A549 (cell line): ENCODE results near the gene KLK4. TPM values are rescaled to one million over a fixed set of nuclear protein-coding genes. Genes with fewer than 3 reads are reported as not detected.

ENCODE experiments used
- ATAC-seq, 2 experiments: fragments of 200-7000 bp in 1 of 2; fragments of >200 bp in 1 of 2; cut with Nextera tagmentation in 1 of 2; cut with Tn5 transposase in 1 of 2; 3 replicates each; pipeline versions ENCODE4 v1.8.0 to v1.9.1; 2018 to 2020; ENCODE audit warnings: mild to moderate bottlenecking in 1 of 2, moderate library complexity in 1 of 2
- CTCF ChIA-PET: fragments of 300-600 bp; sonication (Branson Sonifier 250); formaldehyde crosslinking; extraction: SDS; loops from one replicate; lab custom pipeline; 2021; ENCODE audit warnings: antibody characterized with exemption, inconsistent platforms; lab: Yijun Ruan, JAX
- POLR2A ChIA-PET: fragments of 350-600 bp; formaldehyde crosslinking; extraction: SDS; loops from one replicate; lab custom pipeline; 2021; ENCODE audit warnings: antibody characterized with exemption, inconsistent platforms; lab: Yijun Ruan, JAX
- DNase-seq, 2 experiments: peaks; one replicate each; pipeline versions ENCODE4 v3.0.0 to v3.0.0-alpha.2; 2011 to 2016; ENCODE audit warnings: low read depth in 1 of 2, low spot score in 1 of 2
- FAIRE-seq: peaks from 2 replicates; lab custom pipeline; 2011; peaks lifted over from hg19 to GRCh38; lab: Jason Lieb, UNC
- H3K27ac ChIP-seq, 2 experiments: fragments of >200 bp; sonication (Bioruptor Twin); formaldehyde crosslinking; 3 replicates each; pipeline ENCODE4 v1.5.1; 2016 to 2017
- H3K4me1 ChIP-seq: fragments of >200 bp; sonication (Bioruptor Twin); formaldehyde crosslinking; 3 replicates; pipeline ENCODE4 v1.6.1; 2016
- H3K4me2 ChIP-seq: fragments of >200 bp; sonication (Bioruptor Twin); formaldehyde crosslinking; 3 replicates; pipeline ENCODE4 v1.6.1; 2016
- H3K4me3 ChIP-seq: fragments of >200 bp; sonication (Bioruptor Twin); formaldehyde crosslinking; 3 replicates; pipeline ENCODE4 v1.5.1; 2016
- H3K9me3 ChIP-seq: fragments of >200 bp; sonication (Bioruptor Twin); formaldehyde crosslinking; 3 replicates; pipeline ENCODE4 v1.6.1; 2016
- BCL3 ChIP-seq: fragments of >200 bp; sonication (Bioruptor Twin); formaldehyde crosslinking; IDR thresholded peaks from 3 replicates; pipeline ENCODE4 v1.6.1; 2016
- CBX8 ChIP-seq: fragments of 200-600 bp; sonication (generic); IDR thresholded peaks from 2 replicates; pipeline ENCODE4 v1.6.1; 2016
- EHMT2 ChIP-seq: fragments of 200-600 bp; sonication (generic); IDR thresholded peaks from 2 replicates; pipeline ENCODE4 v1.6.1; 2016; ENCODE audit warnings: antibody characterized with exemption, low read depth, mild to moderate bottlenecking, moderate library complexity
- EP300 ChIP-seq, 2 experiments: fragments of >200 bp; sonication (Bioruptor Twin); formaldehyde crosslinking; IDR thresholded peaks; 2 replicates in 1 of 2; 3 replicates in 1 of 2; pipeline ENCODE4 v1.6.1; 2016 to 2017
- ESRRA ChIP-seq: fragments of 150-350 bp; IDR thresholded peaks from 2 replicates; pipeline ENCODE4 v1.6.1; 2014; ENCODE audit warnings: mild to moderate bottlenecking, low read length, borderline replicate concordance
- FOSB ChIP-seq: fragments of 250-450 bp; sonication (Bioruptor Pico); IDR thresholded peaks from 2 replicates; pipeline ENCODE4 v1.5.0; 2020; ENCODE audit warnings: mild to moderate bottlenecking, moderate library complexity
- GATA3 ChIP-seq: IDR thresholded peaks from 2 replicates; pipeline ENCODE4 v1.6.1; 2012; ENCODE audit warnings: borderline replicate concordance
- HEYL ChIP-seq: fragments of 250-450 bp; sonication (Bioruptor Pico); IDR thresholded peaks from 2 replicates; pipeline ENCODE4 v1.8.0; 2021; ENCODE audit warnings: mild to moderate bottlenecking, moderate library complexity
- HOXB13 ChIP-seq: fragments of 250-450 bp; sonication (Bioruptor Pico); IDR thresholded peaks from 2 replicates; pipeline ENCODE4 v1.5.0; 2020; ENCODE audit warnings: low read depth, mild to moderate bottlenecking, moderate library complexity
- MAFK ChIP-seq: fragments of 450-650 bp; IDR thresholded peaks from 2 replicates; pipeline ENCODE4 v1.6.1; 2014; ENCODE audit not compliant: partially characterized antibody
- MYC ChIP-seq: IDR thresholded peaks from 2 replicates; pipeline ENCODE4 v1.6.1; 2012; ENCODE audit warnings: mild to moderate bottlenecking, inconsistent platforms, low read length, improper control_type of control experiment, borderline replicate concordance
- NFE2L2 ChIP-seq: fragments of 150-350 bp; conservative IDR thresholded peaks from 2 replicates; pipeline ENCODE4 v1.6.1; 2014; ENCODE audit warnings: low read length
- RAD21 ChIP-seq, 2 experiments: fragments of >200 bp in 1 of 2; sonication (Bioruptor Twin) in 1 of 2; formaldehyde crosslinking in 1 of 2; IDR thresholded peaks in 1 of 2; conservative IDR thresholded peaks in 1 of 2; 2 replicates in 1 of 2; 3 replicates in 1 of 2; pipeline ENCODE4 v1.6.1; 2012 to 2018; ENCODE audit warnings: inconsistent platforms in 1 of 2
- RCOR1 ChIP-seq: fragments of 150-350 bp; IDR thresholded peaks from 2 replicates; pipeline ENCODE4 v1.6.1; 2014; ENCODE audit warnings: antibody characterized with exemption, low read length, low read depth
- RNF2 ChIP-seq: fragments of 200-600 bp; sonication (generic); IDR thresholded peaks from 2 replicates; pipeline ENCODE4 v1.6.1; 2016; ENCODE audit warnings: low read depth, mild to moderate bottlenecking, antibody characterized with exemption, moderate library complexity, borderline replicate concordance
- TFCP2L1 ChIP-seq: fragments of 250-450 bp; sonication (Bioruptor Pico); IDR thresholded peaks from 2 replicates; pipeline ENCODE4 v1.5.0; 2021; ENCODE audit warnings: mild to moderate bottlenecking
- TP53 ChIP-seq: fragments of 250-450 bp; sonication (Bioruptor Pico); IDR thresholded peaks from 2 replicates; pipeline ENCODE4 v1.5.0; 2021; ENCODE audit warnings: mild to moderate bottlenecking, moderate library complexity
- polyA plus RNA-seq, 4 experiments: library from polyadenylated mRNA; depleted of rRNA in 3 of 4; stranded (reverse); fragments of >200 nt; fragmentation: RNase III in 1 of 4; extraction: RNeasy Plus Mini Kit Qiagen cat#74134 plus additional on column Dnase treatment in 1 of 4; gene quantifications; 2 replicates in 3 of 4; 3 replicates in 1 of 4; pipeline ENCODE4 v1.2.3, GENCODE V29; 2011 to 2017
- TF ChIP-seq, protein P1 (sequence below): IDR thresholded peaks from 2 replicates; pipeline ENCODE4 v1.6.1; 2012
- TF ChIP-seq, protein P2 (sequence below): fragments of >200 bp; sonication (Bioruptor Twin); formaldehyde crosslinking; IDR thresholded peaks from 3 replicates; pipeline ENCODE4 v1.5.1; 2016
- TF ChIP-seq, protein P3 (sequence below): fragments of 200-600 bp; sonication (generic); IDR thresholded peaks from 2 replicates; pipeline ENCODE4 v1.6.1; 2016; ENCODE audit warnings: antibody characterized with exemption, mild to moderate bottlenecking, moderate library complexity

The KLK4 gene
- polyA plus RNA-seq, 2 of the 4 experiments (the other 2 are of a cell fraction): not detected

GRCh38 chr19:50932018-50932689 lies 21.0 kb upstream of the KLK4 start (continued):
- TF ChIP-seq BCL3 (no peak), TP53 (no peak), NFE2L2 (no peak), TFCP2L1 (CRISPR knock-in tag) (no peak), RCOR1 (no peak), HOXB13 (CRISPR knock-in tag) (no peak), GATA3 (no peak), FOSB (CRISPR knock-in tag) (no peak)

DNA sequence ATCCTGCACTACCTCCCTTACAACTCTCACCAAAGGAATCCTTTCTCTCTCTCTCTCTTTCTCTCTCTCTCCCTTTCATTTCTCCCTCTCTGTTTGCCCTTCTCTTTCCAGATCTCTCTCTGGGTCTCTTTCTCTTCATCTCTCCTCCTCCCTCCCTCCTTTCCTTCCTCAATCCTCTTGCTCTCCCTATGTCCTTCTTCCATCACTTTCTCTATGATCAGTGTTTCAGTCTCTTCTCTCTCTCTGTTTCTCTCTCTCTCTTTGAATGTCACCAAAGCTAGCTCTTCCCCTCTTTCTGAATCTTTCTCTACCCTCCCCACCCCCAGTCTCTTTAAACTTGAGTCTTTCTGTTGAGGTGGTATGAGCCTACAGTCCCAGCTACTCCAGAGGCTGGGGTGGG lies 19.8 kb upstream of the KLK4 start:
- no peak for TF ChIP-seq CBX8
- TF ChIP-seq, protein P1, sequence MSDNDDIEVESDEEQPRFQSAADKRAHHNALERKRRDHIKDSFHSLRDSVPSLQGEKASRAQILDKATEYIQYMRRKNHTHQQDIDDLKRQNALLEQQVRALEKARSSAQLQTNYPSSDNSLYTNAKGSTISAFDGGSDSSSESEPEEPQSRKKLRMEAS: no peak
- no peak for TF ChIP-seq TFCP2L1 (CRISPR knock-in tag)
- TF ChIP-seq, protein P2, sequence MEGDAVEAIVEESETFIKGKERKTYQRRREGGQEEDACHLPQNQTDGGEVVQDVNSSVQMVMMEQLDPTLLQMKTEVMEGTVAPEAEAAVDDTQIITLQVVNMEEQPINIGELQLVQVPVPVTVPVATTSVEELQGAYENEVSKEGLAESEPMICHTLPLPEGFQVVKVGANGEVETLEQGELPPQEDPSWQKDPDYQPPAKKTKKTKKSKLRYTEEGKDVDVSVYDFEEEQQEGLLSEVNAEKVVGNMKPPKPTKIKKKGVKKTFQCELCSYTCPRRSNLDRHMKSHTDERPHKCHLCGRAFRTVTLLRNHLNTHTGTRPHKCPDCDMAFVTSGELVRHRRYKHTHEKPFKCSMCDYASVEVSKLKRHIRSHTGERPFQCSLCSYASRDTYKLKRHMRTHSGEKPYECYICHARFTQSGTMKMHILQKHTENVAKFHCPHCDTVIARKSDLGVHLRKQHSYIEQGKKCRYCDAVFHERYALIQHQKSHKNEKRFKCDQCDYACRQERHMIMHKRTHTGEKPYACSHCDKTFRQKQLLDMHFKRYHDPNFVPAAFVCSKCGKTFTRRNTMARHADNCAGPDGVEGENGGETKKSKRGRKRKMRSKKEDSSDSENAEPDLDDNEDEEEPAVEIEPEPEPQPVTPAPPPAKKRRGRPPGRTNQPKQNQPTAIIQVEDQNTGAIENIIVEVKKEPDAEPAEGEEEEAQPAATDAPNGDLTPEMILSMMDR: no peak
- no peak for TF ChIP-seq ESRRA
- no peak for TF ChIP-seq RAD21 (conservative IDR thresholded peaks at IDR 0.05 in 1 of 2, IDR thresholded peaks at IDR 0.05 in 1 of 2)
- TF ChIP-seq, protein P3, sequence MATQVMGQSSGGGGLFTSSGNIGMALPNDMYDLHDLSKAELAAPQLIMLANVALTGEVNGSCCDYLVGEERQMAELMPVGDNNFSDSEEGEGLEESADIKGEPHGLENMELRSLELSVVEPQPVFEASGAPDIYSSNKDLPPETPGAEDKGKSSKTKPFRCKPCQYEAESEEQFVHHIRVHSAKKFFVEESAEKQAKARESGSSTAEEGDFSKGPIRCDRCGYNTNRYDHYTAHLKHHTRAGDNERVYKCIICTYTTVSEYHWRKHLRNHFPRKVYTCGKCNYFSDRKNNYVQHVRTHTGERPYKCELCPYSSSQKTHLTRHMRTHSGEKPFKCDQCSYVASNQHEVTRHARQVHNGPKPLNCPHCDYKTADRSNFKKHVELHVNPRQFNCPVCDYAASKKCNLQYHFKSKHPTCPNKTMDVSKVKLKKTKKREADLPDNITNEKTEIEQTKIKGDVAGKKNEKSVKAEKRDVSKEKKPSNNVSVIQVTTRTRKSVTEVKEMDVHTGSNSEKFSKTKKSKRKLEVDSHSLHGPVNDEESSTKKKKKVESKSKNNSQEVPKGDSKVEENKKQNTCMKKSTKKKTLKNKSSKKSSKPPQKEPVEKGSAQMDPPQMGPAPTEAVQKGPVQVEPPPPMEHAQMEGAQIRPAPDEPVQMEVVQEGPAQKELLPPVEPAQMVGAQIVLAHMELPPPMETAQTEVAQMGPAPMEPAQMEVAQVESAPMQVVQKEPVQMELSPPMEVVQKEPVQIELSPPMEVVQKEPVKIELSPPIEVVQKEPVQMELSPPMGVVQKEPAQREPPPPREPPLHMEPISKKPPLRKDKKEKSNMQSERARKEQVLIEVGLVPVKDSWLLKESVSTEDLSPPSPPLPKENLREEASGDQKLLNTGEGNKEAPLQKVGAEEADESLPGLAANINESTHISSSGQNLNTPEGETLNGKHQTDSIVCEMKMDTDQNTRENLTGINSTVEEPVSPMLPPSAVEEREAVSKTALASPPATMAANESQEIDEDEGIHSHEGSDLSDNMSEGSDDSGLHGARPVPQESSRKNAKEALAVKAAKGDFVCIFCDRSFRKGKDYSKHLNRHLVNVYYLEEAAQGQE: no peak
- no peak for TF ChIP-seq FOSB (CRISPR knock-in tag)
- TF ChIP-seq EP300 (IDR thresholded peaks at IDR 0.05): no peak
- TF ChIP-seq EHMT2: no peak
- TF ChIP-seq HEYL: no peak
- TF ChIP-seq MAFK: no peak
- no peak for TF ChIP-seq MYC
- TF ChIP-seq RCOR1: no peak
- no peak for TF ChIP-seq RNF2
- no peak for ATAC-seq
- no peak for FAIRE-seq
- no peak overlapping the region for H3K4me2 ChIP-seq
- no peak for DNase-seq
- H3K9me3 ChIP-seq: no peaks in the 10 kb centered on the region
- peaks cover 13% of the 10 kb centered on the region for H3K4me1 ChIP-seq
- no peak overlapping the region for H3K27ac ChIP-seq
- H3K4me3 ChIP-seq: no peak overlapping the region
- ChIA-PET POLR2A (no interaction called here), CTCF (interaction anchor here (0.6 to 13.0 kb wide), 13 partner anchors 9 to 487 kb away, joined by 3 to 75 read pairs (median 3); partner anchors contain the start of gene KLK4)
